H54 (cell line): Measurements from ENCODE around the gene TUBA3C.

Source experiments
- DNase-seq: peaks from one replicate; pipeline ENCODE4 v3.0.0; 2011; ENCODE audit warnings: low spot score, mixed read lengths; ENCODE audit not compliant: insufficient read length
- FAIRE-seq: peaks from 3 replicates; lab custom pipeline; 2011; peaks lifted over from hg19 to GRCh38; lab: Jason Lieb, UNC
- POLR2A ChIP-seq: IDR thresholded peaks from 2 replicates; pipeline ENCODE4 v1.6.1; 2011; ENCODE audit warnings: low read depth, mild to moderate bottlenecking, low read length

Gene TUBA3C

DNA sequence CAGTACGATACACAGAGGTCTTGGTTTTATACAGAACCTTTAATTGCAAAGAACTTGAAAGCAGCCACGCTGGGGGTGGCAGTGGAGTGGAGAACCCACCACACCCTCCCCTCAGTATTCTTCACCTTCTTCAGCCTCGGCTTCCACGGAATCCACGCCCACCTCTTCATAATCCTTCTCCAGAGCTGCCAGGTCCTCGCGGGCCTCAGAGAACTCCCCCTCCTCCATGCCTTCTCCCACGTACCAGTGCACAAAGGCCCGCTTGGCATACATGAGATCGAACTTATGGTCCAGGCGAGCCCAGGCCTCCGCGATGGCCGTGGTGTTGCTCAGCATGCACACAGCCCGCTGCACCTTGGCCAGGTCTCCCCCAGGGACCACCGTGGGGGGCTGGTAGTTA lies 7.9 kb downstream of the TUBA3C start:
- no peak for DNase-seq
- no peak for FAIRE-seq
- TF ChIP-seq POLR2A, result no peak

DNA sequence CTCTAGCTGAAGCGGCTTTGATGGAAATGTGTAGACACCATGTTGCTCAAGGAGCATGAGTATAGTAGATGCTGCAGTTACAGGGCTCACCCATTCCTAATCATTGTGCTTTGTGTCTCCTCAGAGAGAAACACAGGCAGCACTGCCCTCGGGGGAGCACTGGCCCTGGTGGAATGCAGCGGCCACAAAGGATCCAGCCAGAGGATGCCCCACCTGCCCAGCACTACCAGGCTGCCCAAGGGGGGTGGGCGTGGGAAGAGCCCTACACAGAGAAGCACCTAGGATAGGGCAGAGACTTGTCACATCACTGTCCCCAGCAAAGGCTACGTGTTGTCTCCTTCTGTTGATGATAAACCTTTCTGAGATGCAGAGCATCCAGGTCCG lies 9.0 kb downstream of the TUBA3C start:
- DNase-seq, result no peak
- TF ChIP-seq POLR2A, result no peak
- no peak for FAIRE-seq

DNA sequence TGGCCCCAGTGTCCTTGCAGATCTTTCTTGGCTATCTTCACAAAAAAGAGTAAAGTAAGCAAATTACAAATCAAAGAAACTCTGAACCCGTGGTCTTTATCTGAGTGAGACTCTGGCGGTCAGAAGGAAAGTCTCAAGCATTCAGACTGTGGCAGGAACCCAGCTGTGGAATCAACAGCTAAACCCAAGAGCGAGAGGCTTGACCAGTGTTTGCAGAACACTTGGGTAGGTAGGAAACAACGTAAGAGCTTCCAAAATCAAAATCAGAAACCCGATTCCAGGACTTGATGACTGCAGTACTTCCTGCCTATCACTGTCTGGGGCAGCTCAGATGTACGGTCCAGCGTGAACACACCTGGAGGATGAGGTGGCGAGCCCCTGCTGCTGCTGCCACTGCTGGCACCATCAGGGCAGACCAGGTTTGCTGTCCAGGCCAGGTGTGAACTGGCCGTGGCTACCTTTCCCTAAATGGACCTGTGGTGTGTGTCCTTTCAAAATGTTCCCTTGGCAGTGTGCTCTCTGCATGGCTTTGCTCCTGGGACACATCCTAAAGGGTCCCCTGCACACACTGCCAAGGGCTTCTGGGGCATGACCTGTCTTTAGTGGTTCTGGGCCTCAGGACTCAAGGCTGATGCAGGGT lies 9.5 kb downstream of the TUBA3C start:
- no peak for DNase-seq
- FAIRE-seq, result no peak
- TF ChIP-seq POLR2A, result no peak

DNA sequence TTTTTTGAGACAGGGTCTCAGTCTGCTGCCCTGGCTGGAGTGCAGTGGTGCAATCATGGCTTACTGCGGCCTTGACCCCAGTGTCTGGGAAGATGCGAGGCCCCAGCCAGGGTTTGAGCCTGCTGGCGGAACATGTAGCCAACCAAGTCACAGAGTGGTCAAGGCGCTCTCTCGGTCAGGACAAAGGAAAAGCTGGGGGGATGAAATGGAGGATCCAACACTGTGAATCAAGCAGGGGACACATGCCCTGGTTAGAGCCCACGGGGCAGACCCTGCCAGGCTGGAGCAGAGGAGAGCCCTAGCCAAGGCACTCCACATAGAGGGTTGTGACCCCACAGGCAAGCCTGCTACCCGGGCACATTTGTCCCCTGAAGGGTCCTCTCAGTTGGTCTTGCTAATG lies 10.1 kb downstream of the TUBA3C start:
- FAIRE-seq, result no peak
- TF ChIP-seq POLR2A, result no peak
- no peak for DNase-seq

DNA sequence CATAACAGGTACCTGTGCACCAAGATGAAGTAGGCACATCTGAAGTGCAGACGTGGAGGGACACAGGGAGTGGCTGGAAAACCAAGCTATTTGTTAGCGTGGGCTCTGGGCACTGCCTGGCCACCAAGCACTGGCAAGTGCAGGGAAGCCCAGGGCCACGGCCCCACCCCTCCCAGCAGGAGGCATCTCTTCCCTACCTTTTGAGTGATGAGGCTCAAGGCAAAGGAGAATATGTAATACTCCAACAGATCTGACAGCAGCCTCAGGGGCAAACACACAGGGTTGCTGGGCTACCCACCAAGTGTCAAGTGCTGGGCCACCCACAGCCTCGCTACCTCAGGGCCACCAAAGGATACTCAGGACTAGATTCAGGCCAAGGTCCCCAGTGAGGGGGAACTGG lies 11.6 kb downstream of the TUBA3C start:
- no peak for DNase-seq
- TF ChIP-seq POLR2A, result no peak
- FAIRE-seq, result no peak

DNA sequence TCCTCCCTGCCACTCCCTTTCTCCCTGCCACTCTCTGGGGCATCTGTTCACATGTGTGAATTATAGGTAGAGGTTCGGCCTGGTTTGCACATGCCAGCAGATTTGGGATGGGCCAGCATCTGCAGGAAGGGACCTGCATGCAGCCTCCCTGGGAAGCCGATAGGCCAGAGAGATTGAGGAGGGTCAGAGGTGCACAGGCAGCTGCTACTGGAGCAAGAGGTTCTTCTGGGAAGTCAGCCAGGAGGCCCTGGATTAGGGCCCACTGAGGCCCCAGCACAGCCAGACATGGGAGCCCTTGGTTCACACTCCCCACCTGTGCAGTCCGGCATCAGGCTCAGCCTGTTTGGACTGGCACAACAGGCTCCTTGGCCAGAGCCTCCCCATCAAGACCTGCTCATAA lies 12.1 kb downstream of the TUBA3C start:
- TF ChIP-seq POLR2A, result no peak
- FAIRE-seq (no peak), DNase-seq (no peak)

DNA sequence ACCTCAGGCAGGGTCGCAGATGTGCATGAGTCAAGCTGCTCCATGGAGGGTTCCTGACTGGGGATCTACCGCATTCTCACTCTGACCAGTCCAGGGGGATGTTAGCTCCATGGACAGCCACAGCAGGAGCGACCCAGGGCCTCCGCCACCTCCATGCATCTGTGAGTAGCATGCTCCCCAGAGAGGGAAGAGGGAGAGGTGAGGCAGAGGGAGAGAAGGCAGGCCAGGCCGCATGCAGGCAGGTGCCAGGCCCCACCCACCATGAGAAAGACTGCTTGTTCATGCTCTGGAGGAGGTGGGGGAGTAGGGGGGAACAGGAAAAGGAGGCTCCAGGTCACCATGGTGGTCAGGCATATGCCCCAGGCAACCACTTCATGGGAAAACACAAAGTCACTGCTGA lies 20.3 kb downstream of the TUBA3C start:
- DNase-seq, result no peak
- TF ChIP-seq POLR2A, result no peak
- no peak for FAIRE-seq

DNA sequence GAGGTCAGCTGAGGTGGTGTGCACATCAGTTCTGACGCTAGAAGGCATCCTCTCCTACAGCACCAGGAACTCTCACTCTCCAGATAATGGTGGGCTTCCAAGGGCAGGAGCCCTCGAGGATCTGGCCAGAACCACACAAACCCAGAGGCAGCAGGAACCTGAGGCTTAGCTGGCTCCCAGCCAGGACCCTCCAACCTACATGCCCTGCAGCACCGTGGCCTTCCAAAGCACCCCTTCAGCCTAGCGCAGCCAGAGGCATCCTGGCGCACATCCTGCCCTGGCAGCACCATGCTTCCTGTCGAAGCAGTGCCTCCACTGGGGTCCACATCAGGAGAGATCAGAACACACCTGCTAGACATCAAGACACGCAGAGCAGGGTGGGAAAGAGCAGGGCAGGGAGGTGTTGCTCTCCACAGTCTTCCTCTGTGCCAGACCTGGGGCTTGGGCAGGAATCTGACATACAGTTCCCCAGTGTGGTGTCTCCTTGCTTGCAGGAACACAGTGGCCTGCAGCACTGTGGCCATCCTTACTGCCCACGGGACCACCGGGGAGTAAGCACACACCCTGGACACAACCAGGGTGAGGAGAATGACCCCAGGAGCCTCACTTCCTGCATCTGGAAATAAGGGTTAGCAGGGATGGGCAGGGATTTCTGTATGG lies 21.7 kb downstream of the TUBA3C start:
- TF ChIP-seq POLR2A, result no peak
- FAIRE-seq (no peak), DNase-seq (no peak)

DNA sequence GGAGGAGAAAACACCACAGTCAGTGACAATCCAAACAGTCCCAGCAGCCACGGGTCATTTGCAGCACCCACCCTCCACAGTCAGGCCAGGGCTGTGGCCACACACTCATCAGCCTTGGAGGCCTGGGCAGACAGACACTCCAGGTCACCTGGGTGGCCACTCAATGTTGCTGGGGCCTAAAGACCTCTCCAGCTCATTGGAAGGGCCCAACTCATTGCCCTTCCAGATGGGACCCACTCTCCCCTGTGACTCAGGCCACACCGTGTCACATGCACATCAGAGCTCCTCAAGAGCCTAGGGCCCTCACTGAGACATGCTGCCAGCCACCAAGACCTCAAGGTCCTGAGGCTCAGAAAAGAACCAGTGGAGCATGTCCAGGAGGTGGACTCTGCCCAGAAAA lies 22.4 kb downstream of the TUBA3C start:
- FAIRE-seq (no peak), DNase-seq (no peak)
- no peak for TF ChIP-seq POLR2A

DNA sequence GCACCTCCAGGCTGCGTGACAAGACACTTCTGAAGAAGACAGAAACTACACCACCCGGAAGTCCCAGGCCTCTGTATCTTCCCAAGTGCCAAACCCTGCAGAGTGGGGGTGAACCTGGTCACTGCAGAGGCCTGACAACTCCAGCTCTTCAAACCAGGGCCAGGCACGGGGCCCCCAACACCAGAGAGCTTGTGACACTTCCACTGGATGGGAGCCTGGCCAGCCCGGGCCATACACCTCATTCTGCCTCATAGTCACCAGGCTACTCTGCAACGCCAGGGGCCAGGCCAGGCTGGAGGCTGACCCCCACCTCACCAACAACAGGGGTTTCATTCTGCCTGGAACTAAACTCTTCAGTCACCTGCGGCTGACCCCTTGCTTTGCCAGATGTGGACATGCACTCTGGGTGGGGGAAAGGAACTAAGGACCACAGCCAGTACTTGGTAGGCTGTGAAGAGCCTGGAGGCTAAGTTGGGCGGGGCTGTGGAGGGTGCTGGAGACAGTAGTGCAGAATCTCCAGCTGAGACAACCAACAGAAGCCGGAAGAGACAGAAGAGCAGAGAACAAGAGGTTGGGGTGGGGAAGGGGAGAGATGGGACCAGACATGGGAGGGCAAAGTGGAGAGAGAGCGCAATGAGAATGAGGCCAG lies 23.0 kb downstream of the TUBA3C start:
- DNase-seq, result no peak
- no peak for TF ChIP-seq POLR2A
- FAIRE-seq, result no peak

DNA sequence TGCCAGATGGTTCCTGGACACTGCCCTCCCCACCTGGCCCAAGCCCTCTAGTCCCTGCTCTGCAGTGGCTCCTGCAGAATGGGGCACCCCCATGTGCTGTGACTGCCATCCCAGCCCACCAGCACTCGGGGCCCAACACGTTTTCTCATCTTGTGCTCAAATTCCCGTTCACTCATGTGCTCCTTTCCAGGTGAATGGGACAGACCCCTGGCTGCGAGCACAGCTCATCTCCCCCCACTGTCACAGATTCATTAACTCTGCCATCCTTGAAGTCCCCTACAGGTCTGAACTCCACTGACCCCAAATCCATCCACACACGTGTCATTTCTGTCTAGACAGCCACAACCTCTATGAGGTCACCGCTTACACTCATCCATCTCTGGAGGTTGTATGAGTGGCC lies 23.6 kb downstream of the TUBA3C start:
- no peak for FAIRE-seq
- no peak for DNase-seq
- no peak for TF ChIP-seq POLR2A

DNA sequence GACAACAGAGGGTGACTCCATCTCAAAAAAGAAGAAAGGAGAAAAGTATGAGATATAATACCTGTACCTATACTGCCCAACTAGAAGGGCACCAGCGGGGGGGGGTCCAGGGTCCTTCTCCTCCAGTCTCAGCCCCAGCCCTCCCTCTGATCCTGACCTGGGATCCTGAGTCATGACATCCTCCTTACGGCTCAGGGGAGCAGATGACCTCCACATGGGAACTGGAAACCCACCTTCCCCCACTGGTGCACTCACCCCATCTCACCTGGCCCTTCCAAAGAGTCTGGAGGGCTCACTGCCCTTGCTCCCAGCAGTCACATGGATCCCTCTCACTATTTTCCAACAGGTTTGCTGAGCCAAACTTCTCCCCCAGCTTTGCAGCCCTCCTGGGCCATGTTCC lies 24.2 kb downstream of the TUBA3C start:
- FAIRE-seq (no peak), DNase-seq (no peak)
- TF ChIP-seq POLR2A, result no peak

DNA sequence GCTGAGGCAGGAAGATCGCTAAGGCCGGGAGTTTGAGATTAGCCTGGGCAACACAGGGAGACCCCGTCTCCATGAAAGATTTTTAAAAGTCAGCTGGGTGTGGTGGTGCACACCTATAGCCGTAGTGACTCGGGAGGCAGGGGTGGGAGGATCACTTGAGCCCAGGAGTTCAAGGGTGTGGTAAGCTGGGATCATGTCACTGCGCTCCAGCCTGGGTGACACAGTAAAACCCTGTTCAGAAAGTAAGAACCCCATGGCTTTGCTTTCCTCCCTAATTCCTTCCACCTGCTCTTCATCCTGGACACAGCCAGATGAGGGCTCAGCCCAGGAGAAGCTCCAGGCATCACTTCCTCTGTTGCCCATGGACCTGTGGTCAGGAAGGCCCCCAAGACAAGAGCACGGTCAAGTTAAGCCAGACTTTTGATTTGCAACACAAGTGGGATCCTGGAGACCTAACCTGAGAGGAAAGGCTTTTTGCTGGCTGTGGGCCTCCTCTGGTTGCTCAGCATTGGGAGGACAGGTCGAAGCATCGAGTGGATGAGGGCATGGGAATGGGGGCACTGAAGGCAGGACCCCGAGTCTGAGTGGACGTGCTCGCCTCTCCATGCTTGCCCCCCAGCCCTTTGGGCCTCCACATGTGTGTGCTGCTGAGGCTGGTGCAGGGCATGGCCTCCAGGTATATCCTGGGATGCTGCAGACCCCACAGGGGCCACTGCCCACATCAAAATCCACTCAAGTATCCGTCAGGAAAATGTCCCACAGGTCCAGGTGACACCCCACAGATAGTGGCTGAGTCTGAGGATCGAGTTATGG lies 25.4 kb downstream of the TUBA3C start:
- no peak for TF ChIP-seq POLR2A
- FAIRE-seq, result no peak
- DNase-seq, result no peak

DNA sequence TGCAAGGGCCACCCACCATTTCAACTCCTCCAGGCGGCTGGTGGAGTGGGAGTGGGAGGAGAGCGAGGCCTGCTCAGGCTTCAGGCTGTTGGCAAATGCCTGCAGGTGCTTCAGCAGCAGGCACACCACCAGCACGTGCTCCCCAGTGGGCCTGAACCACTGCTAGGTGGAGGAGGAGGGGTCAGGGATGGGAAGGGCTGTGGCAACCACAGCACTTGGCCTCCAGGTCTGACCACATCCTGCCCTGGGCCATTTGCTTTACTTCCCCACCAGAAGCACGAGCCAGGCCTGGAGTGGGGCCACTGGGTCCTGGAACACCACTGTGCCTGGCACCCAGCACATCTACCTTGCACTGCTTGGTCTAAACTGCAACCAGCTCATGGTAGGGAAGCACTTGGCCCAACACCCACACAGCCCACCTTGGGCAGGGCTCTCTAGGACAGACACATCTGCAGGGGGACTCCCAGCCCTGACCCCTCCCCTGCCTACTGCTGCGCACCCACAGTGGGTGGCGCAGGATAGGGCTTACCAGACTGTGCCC lies 26.2 kb downstream of the TUBA3C start:
- DNase-seq, result no peak
- TF ChIP-seq POLR2A, result no peak

More for the DNA sequence above, 26.2 kb downstream of the TUBA3C start:
- no peak for FAIRE-seq
